HUDEP-2 (cell line): ENCODE results near the gene PCDHGA12.
"Not testable (repeated sequence)": the region's sequence is repeated elsewhere in the genome, so short reads cannot be mapped to it uniquely, and the experiment has no call there.

Experiments
- DNase-seq, 76 experiments: peaks; one replicate each; lab custom pipeline; 2025; ENCODE audit not compliant: unreplicated experiment in 76 of 76; lab: John Stamatoyannopoulos, UW

PCDHGA12 gene

GRCh38 chr5:141430332-141431113 is at the start of gene PCDHGA12:
Gene PCDHGA12 (plus strand): TSS chr5:141430507. CDS start chr5:141430760, 253 bp downstream.
- peak in 6 of 76 experiments; percentile 1 to 30 (median 6) for DNase-seq

DNA sequence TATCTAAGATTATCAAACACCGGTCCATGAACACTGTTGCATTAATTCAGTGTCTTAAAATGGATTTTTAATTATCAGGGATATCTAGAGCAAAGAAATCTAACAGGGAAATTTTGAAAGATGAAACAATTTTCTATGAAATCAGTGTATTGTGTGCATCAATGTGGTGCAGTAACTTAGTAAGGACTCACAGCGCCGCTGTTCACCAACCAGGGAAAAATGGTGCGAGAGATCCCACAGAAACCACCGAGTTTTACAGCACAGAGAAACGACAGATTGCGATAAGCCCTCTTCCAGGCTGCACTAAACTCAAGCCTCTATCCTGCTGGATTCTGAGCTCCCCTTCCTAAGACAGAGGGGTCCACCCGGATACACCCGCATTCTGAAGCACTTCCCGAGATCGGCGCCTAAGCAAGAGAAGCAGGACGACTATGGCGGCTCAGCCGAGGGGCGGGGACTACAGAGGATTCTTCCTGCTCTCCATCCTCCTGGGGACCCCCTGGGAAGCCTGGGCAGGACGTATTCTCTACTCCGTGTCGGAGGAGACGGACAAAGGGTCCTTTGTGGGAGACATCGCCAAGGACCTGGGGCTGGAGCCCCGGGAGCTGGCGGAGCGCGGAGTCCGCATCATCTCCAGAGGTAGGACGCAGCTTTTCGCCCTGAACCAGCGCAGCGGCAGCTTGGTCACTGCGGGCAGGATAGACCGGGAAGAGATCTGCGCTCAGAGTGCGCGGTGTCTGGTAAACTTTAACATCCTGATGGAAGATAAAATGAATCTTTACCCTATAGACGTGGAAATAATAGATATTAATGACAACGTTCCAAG is 47.6 kb upstream of the PCDHGA12 start, which contains the start of gene PCDHGA7:
TSS of gene PCDHGA7 (plus strand) at position 274 of the 826 bp plus-strand sequence. CDS start at position 432, 158 bp downstream.
- no peak for DNase-seq

DNA sequence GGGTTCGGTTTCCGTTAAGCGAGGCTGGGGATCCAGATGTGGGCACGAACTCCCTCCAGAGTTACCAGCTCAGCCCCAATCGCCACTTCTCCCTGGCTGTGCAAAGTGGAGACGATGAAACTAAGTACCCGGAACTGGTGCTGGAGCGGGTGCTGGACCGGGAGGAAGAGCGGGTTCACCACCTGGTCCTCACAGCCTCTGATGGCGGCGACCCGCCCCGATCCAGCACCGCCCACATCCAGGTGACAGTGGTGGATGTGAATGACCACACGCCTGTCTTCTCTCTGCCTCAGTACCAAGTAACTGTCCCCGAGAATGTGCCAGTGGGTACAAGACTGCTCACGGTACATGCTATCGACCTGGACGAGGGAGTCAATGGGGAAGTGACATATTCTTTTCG is 47.0 kb upstream of the PCDHGA12 start:
- DNase-seq = no peak

- DNase-seq = no peak
Measured at GRCh38 chr5:141384471-141385267, 45.6 kb upstream of the PCDHGA12 start.

- DNase-seq = peak in 2 of 76 experiments; percentile 3 to 15
Measured at GRCh38 chr5:141387557-141388311, 42.6 kb upstream of the PCDHGA12 start, which contains the start of gene PCDHGB4. Gene PCDHGB4 (plus strand): TSS chr5:141387698. CDS start chr5:141387885, 187 bp downstream.

DNA sequence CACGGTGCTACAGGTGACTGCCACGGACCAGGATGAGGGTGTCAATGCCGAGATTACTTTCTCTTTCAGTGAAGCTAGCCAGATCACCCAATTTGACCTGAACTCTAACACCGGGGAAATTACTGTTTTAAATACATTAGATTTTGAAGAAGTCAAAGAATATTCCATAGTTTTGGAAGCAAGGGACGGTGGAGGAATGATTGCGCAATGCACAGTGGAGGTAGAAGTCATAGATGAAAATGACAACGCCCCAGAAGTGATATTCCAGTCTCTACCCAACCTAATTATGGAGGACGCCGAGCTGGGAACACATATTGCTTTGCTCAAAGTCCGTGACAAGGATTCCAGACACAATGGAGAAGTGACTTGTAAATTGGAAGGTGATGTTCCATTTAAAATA is 41.6 kb upstream of the PCDHGA12 start:
- DNase-seq = no peak

DNA sequence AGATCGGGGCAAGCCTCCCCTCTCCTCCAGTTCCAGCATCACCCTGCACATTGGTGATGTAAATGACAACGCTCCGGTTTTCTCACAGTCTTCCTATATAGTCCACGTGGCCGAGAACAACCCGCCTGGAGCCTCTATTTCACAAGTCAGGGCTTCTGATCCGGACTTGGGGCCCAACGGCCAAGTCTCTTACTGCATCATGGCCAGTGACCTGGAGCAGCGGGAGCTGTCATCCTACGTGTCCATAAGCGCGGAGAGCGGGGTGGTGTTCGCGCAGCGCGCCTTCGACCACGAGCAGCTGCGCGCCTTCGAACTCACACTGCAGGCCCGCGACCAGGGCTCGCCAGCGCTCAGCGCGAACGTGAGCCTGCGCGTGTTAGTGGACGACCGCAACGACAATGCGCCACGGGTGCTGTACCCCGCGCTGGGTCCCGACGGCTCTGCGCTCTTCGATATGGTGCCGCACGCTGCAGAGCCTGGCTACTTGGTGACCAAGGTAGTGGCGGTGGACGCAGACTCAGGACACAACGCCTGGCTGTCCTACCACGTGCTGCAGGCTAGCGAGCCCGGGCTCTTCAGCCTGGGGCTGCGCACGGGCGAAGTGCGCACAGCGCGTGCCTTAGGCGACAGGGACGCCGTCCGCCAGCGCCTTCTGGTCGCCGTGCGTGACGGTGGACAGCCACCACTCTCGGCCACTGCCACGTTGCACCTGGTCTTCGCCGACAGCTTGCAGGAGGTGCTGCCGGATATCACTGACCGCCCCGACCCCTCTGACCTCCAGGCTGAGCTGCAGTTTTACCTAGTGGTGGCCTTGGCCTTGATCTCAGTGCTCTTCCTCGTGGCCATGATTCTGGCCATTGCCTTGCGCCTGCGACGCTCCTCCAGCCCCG is 40.9 kb upstream of the PCDHGA12 start:
- DNase-seq = no peak

- DNase-seq = no peak
Measured at GRCh38 chr5:141392429-141393198, 37.7 kb upstream of the PCDHGA12 start, which contains the start of gene PCDHGA8. Gene PCDHGA8 (plus strand): TSS chr5:141392633. CDS start chr5:141392814, 181 bp downstream.

DNA sequence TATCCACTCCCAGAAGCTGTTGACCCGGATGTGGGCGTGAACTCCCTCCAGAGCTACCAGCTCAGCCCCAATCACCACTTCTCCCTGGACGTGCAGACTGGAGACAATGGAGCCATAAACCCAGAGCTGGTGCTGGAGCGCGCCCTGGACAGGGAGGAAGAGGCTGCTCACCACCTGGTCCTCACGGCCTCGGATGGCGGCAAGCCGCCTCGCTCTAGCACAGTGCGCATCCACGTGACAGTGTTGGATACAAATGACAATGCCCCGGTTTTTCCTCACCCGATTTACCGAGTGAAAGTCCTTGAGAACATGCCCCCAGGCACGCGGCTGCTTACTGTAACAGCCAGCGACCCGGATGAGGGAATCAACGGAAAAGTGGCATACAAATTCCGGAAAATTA is 37.0 kb upstream of the PCDHGA12 start:
- no peak for DNase-seq

- not testable (repeated sequence) for DNase-seq
Measured at GRCh38 chr5:141394401-141395187, 35.7 kb upstream of the PCDHGA12 start.

GRCh38 chr5:141397756-141398551 is 32.4 kb upstream of the PCDHGA12 start, which contains the start of gene PCDHGB5:
Gene PCDHGB5 (plus strand): TSS chr5:141397947. CDS start chr5:141398128, 181 bp downstream.
- DNase-seq = peak in 9 of 76 experiments; percentile 2 to 25 (median 11)

GRCh38 chr5:141398608-141399007 is 31.7 kb upstream of the PCDHGA12 start:
- DNase-seq = no peak

GRCh38 chr5:141399555-141400258 is 30.6 kb upstream of the PCDHGA12 start:
- DNase-seq = no peak

- no peak for DNase-seq
Measured at GRCh38 chr5:141402553-141403243, 27.6 kb upstream of the PCDHGA12 start, which contains the start of gene PCDHGA9. Gene PCDHGA9 (plus strand): TSS chr5:141402778. CDS start chr5:141402953, 175 bp downstream.

DNA sequence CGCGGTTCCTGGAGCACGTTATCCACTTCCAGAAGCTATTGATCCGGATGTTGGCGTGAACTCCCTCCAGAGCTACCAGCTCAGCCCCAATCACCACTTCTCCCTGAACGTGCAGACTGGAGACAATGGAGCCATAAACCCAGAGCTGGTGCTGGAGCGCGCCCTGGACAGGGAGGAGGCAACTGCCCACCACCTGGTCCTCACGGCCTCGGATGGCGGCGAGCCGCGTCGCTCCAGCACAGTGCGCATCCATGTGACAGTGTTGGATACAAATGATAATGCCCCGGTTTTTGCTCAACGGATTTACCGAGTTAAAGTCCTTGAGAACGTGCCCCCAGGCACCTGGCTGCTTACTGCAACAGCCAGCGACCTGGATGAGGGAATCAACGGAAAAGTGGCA is 26.9 kb upstream of the PCDHGA12 start:
- no peak for DNase-seq
